DND-41 (cell line): Measurements from ENCODE around the gene ERC2.

Experiments
- EZH2 ChIP-seq: IDR thresholded peaks from 3 replicates; pipeline ENCODE4 v1.6.1; 2012; ENCODE audit warnings: borderline replicate concordance, low read depth, mild to moderate bottlenecking, moderate library complexity, low read length, inconsistent platforms; ENCODE audit not compliant: severe bottlenecking
- TF ChIP-seq, protein P1 (sequence below): IDR thresholded peaks from 2 replicates; pipeline ENCODE4 v1.5.1; 2012; ENCODE audit warnings: borderline replicate concordance, low read length, moderate library complexity, mild to moderate bottlenecking; ENCODE audit not compliant: poor library complexity, severe bottlenecking; ENCODE audit errors: extremely low read depth

DNA sequence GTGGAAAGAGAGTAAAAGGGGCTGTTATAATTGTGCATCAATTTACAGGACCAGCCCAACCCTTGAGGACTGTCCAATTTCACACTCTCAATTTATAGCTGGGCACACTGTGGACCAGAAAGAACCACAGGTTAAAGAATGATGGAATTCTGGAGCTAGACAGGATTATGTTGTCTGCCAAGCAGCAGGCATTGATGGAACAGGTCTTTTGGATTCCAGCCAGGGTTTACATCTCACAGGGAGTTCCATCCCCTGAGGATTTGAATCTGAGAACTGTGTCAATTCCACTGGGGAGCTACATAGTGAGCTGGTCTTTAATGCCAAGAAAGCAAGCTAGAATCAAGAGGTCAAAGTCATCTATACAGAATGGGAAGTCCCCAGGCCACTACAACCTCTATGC, 591.7 kb downstream of the ERC2 start:
- TF ChIP-seq, protein P1, sequence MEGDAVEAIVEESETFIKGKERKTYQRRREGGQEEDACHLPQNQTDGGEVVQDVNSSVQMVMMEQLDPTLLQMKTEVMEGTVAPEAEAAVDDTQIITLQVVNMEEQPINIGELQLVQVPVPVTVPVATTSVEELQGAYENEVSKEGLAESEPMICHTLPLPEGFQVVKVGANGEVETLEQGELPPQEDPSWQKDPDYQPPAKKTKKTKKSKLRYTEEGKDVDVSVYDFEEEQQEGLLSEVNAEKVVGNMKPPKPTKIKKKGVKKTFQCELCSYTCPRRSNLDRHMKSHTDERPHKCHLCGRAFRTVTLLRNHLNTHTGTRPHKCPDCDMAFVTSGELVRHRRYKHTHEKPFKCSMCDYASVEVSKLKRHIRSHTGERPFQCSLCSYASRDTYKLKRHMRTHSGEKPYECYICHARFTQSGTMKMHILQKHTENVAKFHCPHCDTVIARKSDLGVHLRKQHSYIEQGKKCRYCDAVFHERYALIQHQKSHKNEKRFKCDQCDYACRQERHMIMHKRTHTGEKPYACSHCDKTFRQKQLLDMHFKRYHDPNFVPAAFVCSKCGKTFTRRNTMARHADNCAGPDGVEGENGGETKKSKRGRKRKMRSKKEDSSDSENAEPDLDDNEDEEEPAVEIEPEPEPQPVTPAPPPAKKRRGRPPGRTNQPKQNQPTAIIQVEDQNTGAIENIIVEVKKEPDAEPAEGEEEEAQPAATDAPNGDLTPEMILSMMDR = no peak
- no peak for TF ChIP-seq EZH2
